MCF 10A (cell line): ENCODE data around the gene MYRF. TPM values are rescaled to one million over a fixed set of nuclear protein-coding genes. Genes with fewer than 3 reads are reported as not detected.

Experiments used
- BruUV-seq: library from RNA; stranded (reverse); fragments of 400-500 nt; replicated peaks from 2 replicates; lab custom pipeline; 2021; lab: Mats Ljungman, UMichigan
- CTCF ChIA-PET: fragments of 300-600 bp; sonication (Branson Sonifier 250); formaldehyde crosslinking; extraction: SDS; loops from one replicate; lab custom pipeline; 2021; ENCODE audit warnings: antibody characterized with exemption, inconsistent platforms; lab: Yijun Ruan, JAX
- POLR2A ChIA-PET: fragments of 300-600, 350-650 bp; sonication (Branson Sonifier 250); formaldehyde crosslinking; extraction: SDS; loops from one replicate; lab custom pipeline; 2020; ENCODE audit warnings: antibody characterized with exemption, inconsistent platforms; lab: Yijun Ruan, JAX
- DNase-seq: peaks from one replicate; pipeline ENCODE4 v3.0.0-alpha.2; 2018; ENCODE audit not compliant: unreplicated experiment
- H3K27ac Mint-ChIP-seq: one replicate; pipeline ENCODE4 v1.8.0; 2022; ENCODE audit warnings: mild to moderate bottlenecking, low read depth, mixed read lengths; ENCODE audit not compliant: unreplicated experiment
- H3K27me3 Mint-ChIP-seq: one replicate; pipeline ENCODE4 v1.8.0; 2022; ENCODE audit warnings: mixed read lengths; ENCODE audit not compliant: insufficient read depth, unreplicated experiment
- H3K36me3 Mint-ChIP-seq: one replicate; pipeline ENCODE4 v1.8.0; 2022; ENCODE audit warnings: mild to moderate bottlenecking, moderate library complexity, mixed read lengths; ENCODE audit not compliant: insufficient read depth, unreplicated experiment
- H3K4me1 Mint-ChIP-seq: one replicate; pipeline ENCODE4 v1.8.0; 2022; ENCODE audit warnings: mixed read lengths; ENCODE audit not compliant: insufficient read depth, unreplicated experiment
- H3K4me3 Mint-ChIP-seq: one replicate; pipeline ENCODE4 v1.8.0; 2022; ENCODE audit warnings: mild to moderate bottlenecking, moderate library complexity, mixed read lengths; ENCODE audit not compliant: unreplicated experiment
- H3K9me3 Mint-ChIP-seq: one replicate; pipeline ENCODE4 v1.8.0; 2022; ENCODE audit warnings: mixed read lengths; ENCODE audit not compliant: unreplicated experiment
- intact Hi-C: fragments of 100-400 bp; cut with micrococcal nuclease; formaldehyde crosslinking; loops from 2 replicates; pipeline ENCODE4 v1.14.1; 2022
- total RNA-seq: library from RNA; stranded (reverse); gene quantifications from 2 replicates; pipeline ENCODE4 v1.2.3, GENCODE V29; 2022
- TF ChIP-seq, protein P1 (sequence below): fragments of 200-600 bp; IDR thresholded peaks from one replicate; pipeline ENCODE4 v1.8.0; 2022; ENCODE audit warnings: antibody characterized with exemption, mild to moderate bottlenecking; ENCODE audit not compliant: unreplicated experiment

The MYRF gene
- total RNA-seq, 1 experiment from 2014 or later, result 0.16 TPM

DNA sequence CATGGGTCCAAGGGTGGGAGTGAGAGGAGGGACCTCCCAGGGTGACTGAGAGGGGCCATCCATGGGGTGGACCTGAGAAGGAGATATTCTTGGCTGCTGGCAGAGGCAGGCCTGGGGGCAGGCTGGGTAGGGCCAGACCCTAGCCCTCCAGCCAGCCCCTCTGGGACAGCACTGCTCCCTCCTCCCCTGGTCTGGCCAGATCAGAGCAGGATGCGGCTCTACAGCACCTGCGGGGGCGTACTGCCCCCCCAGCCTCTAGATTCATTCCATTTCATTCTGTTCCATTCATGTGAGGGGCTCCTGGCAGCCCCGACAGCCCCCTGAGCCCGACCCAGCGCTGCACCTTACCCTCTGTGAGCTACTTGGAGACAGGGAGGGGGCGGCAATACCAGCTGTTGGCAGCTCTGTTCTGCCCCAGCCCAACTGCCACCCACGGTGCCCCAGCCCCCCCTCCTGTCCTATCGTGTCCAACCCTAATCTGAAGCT is 34.3 kb upstream of the MYRF start:
- intact Hi-C loops, result no loop called here
- Mint-ChIP-seq H3K4me1 (no peaks in the 10 kb centered on the region), H3K27me3 (peaks cover 25% of the 10 kb centered on the region), H3K27ac (no peak overlapping the region), H3K36me3 (no peaks in the 10 kb centered on the region), H3K9me3 (no peaks in the 10 kb centered on the region), H3K4me3 (no peak overlapping the region)
- DNase-seq, result no peak
- ChIA-PET CTCF (interaction anchor here (2.1 kb wide), 1 partner anchor 15 kb away, joined by 8 read pairs; no protein-coding TSS in a partner anchor), POLR2A (no interaction called here)
- BruUV-seq, result no TSS peak
- TF ChIP-seq, protein P1, sequence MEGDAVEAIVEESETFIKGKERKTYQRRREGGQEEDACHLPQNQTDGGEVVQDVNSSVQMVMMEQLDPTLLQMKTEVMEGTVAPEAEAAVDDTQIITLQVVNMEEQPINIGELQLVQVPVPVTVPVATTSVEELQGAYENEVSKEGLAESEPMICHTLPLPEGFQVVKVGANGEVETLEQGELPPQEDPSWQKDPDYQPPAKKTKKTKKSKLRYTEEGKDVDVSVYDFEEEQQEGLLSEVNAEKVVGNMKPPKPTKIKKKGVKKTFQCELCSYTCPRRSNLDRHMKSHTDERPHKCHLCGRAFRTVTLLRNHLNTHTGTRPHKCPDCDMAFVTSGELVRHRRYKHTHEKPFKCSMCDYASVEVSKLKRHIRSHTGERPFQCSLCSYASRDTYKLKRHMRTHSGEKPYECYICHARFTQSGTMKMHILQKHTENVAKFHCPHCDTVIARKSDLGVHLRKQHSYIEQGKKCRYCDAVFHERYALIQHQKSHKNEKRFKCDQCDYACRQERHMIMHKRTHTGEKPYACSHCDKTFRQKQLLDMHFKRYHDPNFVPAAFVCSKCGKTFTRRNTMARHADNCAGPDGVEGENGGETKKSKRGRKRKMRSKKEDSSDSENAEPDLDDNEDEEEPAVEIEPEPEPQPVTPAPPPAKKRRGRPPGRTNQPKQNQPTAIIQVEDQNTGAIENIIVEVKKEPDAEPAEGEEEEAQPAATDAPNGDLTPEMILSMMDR, result no peak

DNA sequence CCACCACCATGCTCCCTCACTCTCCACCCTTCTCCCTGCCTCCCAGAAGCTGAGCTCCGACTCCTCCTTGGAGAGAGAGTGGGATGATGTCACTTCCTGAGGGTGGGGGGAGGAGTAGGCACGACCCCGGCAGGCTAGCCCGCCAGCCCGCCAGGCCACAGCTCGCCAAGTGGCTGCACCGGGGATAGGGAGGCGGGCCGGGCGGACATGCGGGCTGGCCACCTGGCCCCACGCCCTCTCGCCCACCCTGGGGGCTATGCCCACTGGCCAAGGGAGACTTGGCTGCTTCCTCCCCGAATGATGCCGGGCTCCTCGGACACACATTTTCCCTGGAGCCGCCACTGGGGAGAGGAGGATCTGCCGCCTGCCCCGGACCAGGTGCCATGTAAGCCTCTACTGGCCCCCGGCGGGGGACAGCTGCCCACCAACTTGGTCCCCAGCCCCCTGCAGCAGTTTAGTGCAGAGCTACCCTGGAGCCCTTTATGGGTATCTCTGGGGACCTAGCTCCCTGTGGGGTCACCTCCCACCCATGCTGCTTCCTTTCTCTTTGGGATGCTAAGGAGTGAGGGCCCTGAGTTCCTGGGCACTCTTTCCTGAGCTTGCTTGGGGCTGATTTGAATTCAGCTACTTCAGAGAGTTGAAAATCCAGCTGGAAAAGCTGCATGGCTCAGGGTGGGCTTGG is 33.7 kb upstream of the MYRF start:
- no peak for DNase-seq
- CTCF ChIA-PET, result interaction anchor here (2.1 kb wide), 1 partner anchor 14 kb away, joined by 8 read pairs; no protein-coding TSS in a partner anchor
- TF ChIP-seq, protein P1, result no peak
- intact Hi-C loops, result no loop called here
- no TSS peak for BruUV-seq
- POLR2A ChIA-PET, result interaction anchor here (1.0 kb wide), 1 partner anchor 11 kb away, joined by 4 read pairs; no protein-coding TSS in a partner anchor
- Mint-ChIP-seq H3K4me3 (no peak overlapping the region), H3K27me3 (peaks cover 25% of the 10 kb centered on the region), H3K27ac (no peak overlapping the region), H3K36me3 (no peaks in the 10 kb centered on the region), H3K4me1 (no peaks in the 10 kb centered on the region), H3K9me3 (no peaks in the 10 kb centered on the region)

DNA sequence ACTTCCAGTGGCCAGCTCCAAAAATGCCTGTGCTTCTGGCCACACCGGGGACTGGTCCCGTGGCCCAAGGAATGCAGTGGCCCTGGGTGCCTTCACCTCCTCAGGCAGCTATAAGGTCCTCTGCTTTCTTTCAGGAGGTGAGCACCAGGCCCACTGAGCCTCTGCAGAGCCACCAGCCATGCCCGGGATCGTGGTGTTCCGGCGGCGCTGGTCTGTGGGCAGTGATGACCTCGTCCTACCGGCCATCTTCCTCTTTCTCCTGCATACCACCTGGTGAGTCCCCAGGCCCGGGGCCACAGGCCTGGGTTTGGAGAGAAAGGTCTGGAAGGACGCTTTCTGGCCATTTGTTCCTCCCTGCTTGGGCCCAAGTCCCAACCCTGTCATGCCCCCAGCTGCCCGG is 32.5 kb upstream of the MYRF start:
- CTCF ChIA-PET, result interaction anchor here (1.1 to 2.1 kb wide), 2 partner anchors 13 to 16 kb away, joined by 3 to 8 read pairs; no protein-coding TSS in a partner anchor
- DNase-seq, result no peak
- TF ChIP-seq, protein P1, result no peak

DNA sequence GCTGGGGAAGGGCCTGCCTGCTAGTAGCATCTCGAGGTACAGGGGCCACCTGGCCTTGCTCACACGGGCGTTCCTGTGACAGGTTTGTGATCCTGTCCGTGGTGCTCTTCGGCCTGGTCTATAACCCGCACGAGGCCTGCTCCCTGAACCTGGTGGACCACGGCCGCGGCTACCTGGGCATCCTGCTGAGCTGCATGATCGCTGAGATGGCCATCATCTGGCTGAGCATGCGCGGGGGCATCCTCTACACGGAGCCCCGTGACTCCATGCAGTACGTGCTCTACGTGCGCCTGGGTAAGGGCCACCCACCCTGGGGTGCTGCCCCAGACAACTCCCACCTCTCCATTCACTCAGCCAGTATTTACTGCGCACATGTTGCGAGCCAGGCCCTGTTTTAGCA is 31.8 kb upstream of the MYRF start:
- no peak overlapping the region for H3K27ac Mint-ChIP-seq
- no TSS peak for BruUV-seq
- no peak overlapping the region for H3K4me3 Mint-ChIP-seq
- no peaks in the 10 kb centered on the region for H3K9me3 Mint-ChIP-seq
- DNase-seq, result no peak
- TF ChIP-seq, protein P1, result no peak
- H3K4me1 Mint-ChIP-seq, result no peaks in the 10 kb centered on the region
- intact Hi-C loops, result no loop called here
- CTCF ChIA-PET, result interaction anchor here (1.0 to 2.1 kb wide), 3 partner anchors 13 to 82 kb away, joined by 3 to 6 read pairs (median 3); no protein-coding TSS in a partner anchor
- POLR2A ChIA-PET, result no interaction called here
- peaks cover 12% of the 10 kb centered on the region for H3K27me3 Mint-ChIP-seq
- no peaks in the 10 kb centered on the region for H3K36me3 Mint-ChIP-seq

More for the DNA sequence above, 32.5 kb upstream of the MYRF start:
- no TSS peak for BruUV-seq
- H3K36me3 Mint-ChIP-seq, result no peaks in the 10 kb centered on the region
- H3K4me3 Mint-ChIP-seq, result no peak overlapping the region
- POLR2A ChIA-PET, result no interaction called here
- H3K27ac Mint-ChIP-seq, result no peak overlapping the region
- intact Hi-C loops, result no loop called here
- H3K9me3 Mint-ChIP-seq, result no peaks in the 10 kb centered on the region
- H3K27me3 Mint-ChIP-seq, result peaks cover 17% of the 10 kb centered on the region
- H3K4me1 Mint-ChIP-seq, result no peaks in the 10 kb centered on the region
